ENCODE data around the gene MCEMP1. TPM values are rescaled to one million over a fixed set of nuclear protein-coding genes. Genes with fewer than 3 reads are reported as not detected.

MCEMP1 gene
- total and polyA plus RNA-seq, 7 donors, result 0.36 to 2.8 (median 0.50) TPM; not detected in 1

GRCh38 chr19:7646426-7646700 is 30.5 kb upstream of the MCEMP1 start:
- Histone ChIP-seq H3K9me3 (no peaks in the 10 kb centered on the region), H3K27me3 (peaks cover 0 to 46% (median 19%) of the 10 kb centered on the region in 3 donors), H3K36me3 (no peaks in the 10 kb centered on the region), H3K27ac (no peak overlapping the region), H3K4me3 (no peak overlapping the region), H3K4me1 (no peaks in the 10 kb centered on the region)
- DNase-seq, result no peak
- intact Hi-C loops (cut with DNase I), result no loop called here
- WGBS, 2 donors, result 91 to 92% methylated on average over 8 of the region's 8 CpGs
- TF ChIP-seq POLR2AphosphoS5 (IDR thresholded peaks at IDR 0.05) (no peak), EP300 (IDR thresholded peaks at IDR 0.05) (no peak), POLR2A (IDR thresholded peaks at IDR 0.05) (no peak)
- TF ChIP-seq, protein P1, sequence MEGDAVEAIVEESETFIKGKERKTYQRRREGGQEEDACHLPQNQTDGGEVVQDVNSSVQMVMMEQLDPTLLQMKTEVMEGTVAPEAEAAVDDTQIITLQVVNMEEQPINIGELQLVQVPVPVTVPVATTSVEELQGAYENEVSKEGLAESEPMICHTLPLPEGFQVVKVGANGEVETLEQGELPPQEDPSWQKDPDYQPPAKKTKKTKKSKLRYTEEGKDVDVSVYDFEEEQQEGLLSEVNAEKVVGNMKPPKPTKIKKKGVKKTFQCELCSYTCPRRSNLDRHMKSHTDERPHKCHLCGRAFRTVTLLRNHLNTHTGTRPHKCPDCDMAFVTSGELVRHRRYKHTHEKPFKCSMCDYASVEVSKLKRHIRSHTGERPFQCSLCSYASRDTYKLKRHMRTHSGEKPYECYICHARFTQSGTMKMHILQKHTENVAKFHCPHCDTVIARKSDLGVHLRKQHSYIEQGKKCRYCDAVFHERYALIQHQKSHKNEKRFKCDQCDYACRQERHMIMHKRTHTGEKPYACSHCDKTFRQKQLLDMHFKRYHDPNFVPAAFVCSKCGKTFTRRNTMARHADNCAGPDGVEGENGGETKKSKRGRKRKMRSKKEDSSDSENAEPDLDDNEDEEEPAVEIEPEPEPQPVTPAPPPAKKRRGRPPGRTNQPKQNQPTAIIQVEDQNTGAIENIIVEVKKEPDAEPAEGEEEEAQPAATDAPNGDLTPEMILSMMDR (IDR thresholded peaks at IDR 0.05), result no peak

GRCh38 chr19:7647156-7647555 is 29.7 kb upstream of the MCEMP1 start:
- Histone ChIP-seq H3K9me3 (no peaks in the 10 kb centered on the region), H3K36me3 (no peaks in the 10 kb centered on the region), H3K4me1 (peaks cover 0 to 4% (median under 1%) of the 10 kb centered on the region in 4 donors), H3K4me3 (no peak overlapping the region), H3K27ac (no peak overlapping the region), H3K27me3 (peaks cover 0 to 46% (median 19%) of the 10 kb centered on the region in 3 donors)
- no peak for TF ChIP-seq POLR2A (IDR thresholded peaks at IDR 0.05)
- TF ChIP-seq, protein P1 (IDR thresholded peaks at IDR 0.05), result no peak
- TF ChIP-seq EP300 (IDR thresholded peaks at IDR 0.05), result no peak
- no peak for TF ChIP-seq POLR2AphosphoS5 (IDR thresholded peaks at IDR 0.05)
- no peak for DNase-seq
- intact Hi-C loops (cut with DNase I), result no loop called here
- 88 to 95% methylated on average over 26 of the region's 26 CpGs for WGBS, 2 donors

DNA sequence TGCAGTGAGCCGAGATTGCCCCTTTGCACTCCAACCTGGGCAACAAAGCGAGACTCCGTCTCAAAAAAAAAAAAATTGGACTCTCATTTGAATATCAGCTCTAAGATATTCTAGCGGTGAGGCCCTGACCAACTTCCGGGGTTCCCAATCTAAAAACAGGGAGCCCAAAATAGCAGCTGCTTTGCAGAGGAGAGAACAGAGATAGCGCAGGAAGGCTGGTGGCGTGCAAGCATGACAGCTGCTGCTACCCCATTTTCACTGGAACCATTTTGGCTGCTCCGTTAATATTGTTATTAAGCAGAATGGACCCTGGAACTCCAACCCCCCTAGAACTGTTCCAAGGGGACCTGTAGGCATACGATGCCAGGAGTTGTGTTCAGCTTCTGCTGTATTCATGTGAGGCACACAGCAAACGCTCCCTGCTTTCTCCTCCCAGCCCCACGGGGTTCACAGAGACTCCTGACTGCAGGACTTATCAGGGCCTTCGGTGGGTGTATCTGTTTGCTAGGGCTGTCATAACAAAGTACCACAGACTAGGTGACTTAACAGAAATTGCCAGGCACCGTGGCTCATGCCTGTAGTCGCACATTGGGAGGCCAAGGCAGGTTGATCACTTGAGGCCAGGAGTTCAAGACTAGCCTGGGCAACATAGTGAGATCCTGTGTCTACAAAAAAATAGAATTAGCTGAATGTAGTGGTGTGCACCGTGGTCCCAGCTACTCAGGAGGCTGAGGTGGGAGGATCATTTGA is 28.4 kb upstream of the MCEMP1 start:
- peaks cover 0 to 34% (median 10%) of the 10 kb centered on the region in 3 donors for H3K27me3 ChIP-seq
- intact Hi-C loops (cut with DNase I), result no loop called here
- WGBS, 2 donors, result 87 to 90% methylated on average over 15 of the region's 15 CpGs

GRCh38 chr19:7650148-7650547 is 26.7 kb upstream of the MCEMP1 start:
- TF ChIP-seq POLR2A (IDR thresholded peaks at IDR 0.05), result no peak
- TF ChIP-seq EP300 (IDR thresholded peaks at IDR 0.05), result no peak
- TF ChIP-seq, protein P1 (IDR thresholded peaks at IDR 0.05), result no peak
- no peak for TF ChIP-seq POLR2AphosphoS5 (IDR thresholded peaks at IDR 0.05)
- H3K36me3 ChIP-seq, result no peaks in the 10 kb centered on the region
- intact Hi-C loops (cut with DNase I), result no loop called here
- peaks cover 0 to 8% (median 4%) of the 10 kb centered on the region in 4 donors for H3K4me1 ChIP-seq
- H3K27ac ChIP-seq, result no peak overlapping the region
- no peak overlapping the region for H3K4me3 ChIP-seq
- no peak for DNase-seq
- no peaks in the 10 kb centered on the region for H3K9me3 ChIP-seq
- WGBS, 2 donors, result 46 to 57% methylated on average over 2 of the region's 2 CpGs
- peaks cover 0 to 28% (median 4%) of the 10 kb centered on the region in 3 donors for H3K27me3 ChIP-seq

More for the DNA sequence above, 28.4 kb upstream of the MCEMP1 start:
- H3K9me3 ChIP-seq, result no peaks in the 10 kb centered on the region
- H3K4me3 ChIP-seq, result no peak overlapping the region
- DNase-seq, result no peak
- H3K36me3 ChIP-seq, result no peaks in the 10 kb centered on the region
- no peak overlapping the region for H3K27ac ChIP-seq
- TF ChIP-seq, protein P1 (IDR thresholded peaks at IDR 0.05), result no peak
- TF ChIP-seq POLR2A (IDR thresholded peaks at IDR 0.05) (no peak), EP300 (IDR thresholded peaks at IDR 0.05) (no peak), POLR2AphosphoS5 (IDR thresholded peaks at IDR 0.05) (no peak)
- peaks cover 0 to 8% (median 4%) of the 10 kb centered on the region in 4 donors for H3K4me1 ChIP-seq

All from sigmoid colon (tissue), 7 donors.